GM10847 (cell line): ENCODE results near the gene MRLN.

ENCODE experiments used
- POLR2A ChIP-seq: IDR thresholded peaks from 2 replicates; pipeline ENCODE4 v1.6.1; 2011; ENCODE audit not compliant: insufficient read length; ENCODE audit errors: extremely low read depth

The MRLN gene

GRCh38 chr10:59750155-59750945 lies 2.9 kb downstream of the MRLN start:
- no peak for TF ChIP-seq POLR2A

- TF ChIP-seq POLR2A, result no peak
Measured at GRCh38 chr10:59748834-59749233, 4.4 kb downstream of the MRLN start.

- TF ChIP-seq POLR2A, result no peak
Measured at GRCh38 chr10:59745163-59745650, 8.0 kb downstream of the MRLN start.

- no peak for TF ChIP-seq POLR2A
Measured at GRCh38 chr10:59741583-59741982, 11.7 kb downstream of the MRLN start.

- no peak for TF ChIP-seq POLR2A
Measured at GRCh38 chr10:59741048-59741447, 12.2 kb downstream of the MRLN start.

- no peak for TF ChIP-seq POLR2A
Measured at GRCh38 chr10:59736749-59737148, 16.5 kb downstream of the MRLN start.

GRCh38 chr10:59735296-59735695 lies 18.0 kb downstream of the MRLN start:
- TF ChIP-seq POLR2A, result no peak

GRCh38 chr10:59734014-59734462 lies 19.2 kb downstream of the MRLN start:
- no peak for TF ChIP-seq POLR2A

GRCh38 chr10:59724098-59724938 lies 28.9 kb downstream of the MRLN start:
- no peak for TF ChIP-seq POLR2A

- TF ChIP-seq POLR2A, result no peak
Measured at GRCh38 chr10:59720377-59720776, 32.9 kb downstream of the MRLN start.

- no peak for TF ChIP-seq POLR2A
Measured at GRCh38 chr10:59719374-59719773, 33.9 kb downstream of the MRLN start.

GRCh38 chr10:59718257-59718656 lies 35.0 kb downstream of the MRLN start:
- no peak for TF ChIP-seq POLR2A

- no peak for TF ChIP-seq POLR2A
Measured at GRCh38 chr10:59713196-59713821, 39.9 kb downstream of the MRLN start.

GRCh38 chr10:59711871-59712494 lies 41.3 kb downstream of the MRLN start:
- no peak for TF ChIP-seq POLR2A
